ENCODE results near the gene BDH2. TPM values are rescaled to one million over a fixed set of nuclear protein-coding genes. Genes with fewer than 3 reads are reported as not detected.

Gene BDH2
- total and polyA plus RNA-seq, 2 of the 4 experiments (the other 2 are of a cell fraction): 49.7 to 52.2 TPM

DNA sequence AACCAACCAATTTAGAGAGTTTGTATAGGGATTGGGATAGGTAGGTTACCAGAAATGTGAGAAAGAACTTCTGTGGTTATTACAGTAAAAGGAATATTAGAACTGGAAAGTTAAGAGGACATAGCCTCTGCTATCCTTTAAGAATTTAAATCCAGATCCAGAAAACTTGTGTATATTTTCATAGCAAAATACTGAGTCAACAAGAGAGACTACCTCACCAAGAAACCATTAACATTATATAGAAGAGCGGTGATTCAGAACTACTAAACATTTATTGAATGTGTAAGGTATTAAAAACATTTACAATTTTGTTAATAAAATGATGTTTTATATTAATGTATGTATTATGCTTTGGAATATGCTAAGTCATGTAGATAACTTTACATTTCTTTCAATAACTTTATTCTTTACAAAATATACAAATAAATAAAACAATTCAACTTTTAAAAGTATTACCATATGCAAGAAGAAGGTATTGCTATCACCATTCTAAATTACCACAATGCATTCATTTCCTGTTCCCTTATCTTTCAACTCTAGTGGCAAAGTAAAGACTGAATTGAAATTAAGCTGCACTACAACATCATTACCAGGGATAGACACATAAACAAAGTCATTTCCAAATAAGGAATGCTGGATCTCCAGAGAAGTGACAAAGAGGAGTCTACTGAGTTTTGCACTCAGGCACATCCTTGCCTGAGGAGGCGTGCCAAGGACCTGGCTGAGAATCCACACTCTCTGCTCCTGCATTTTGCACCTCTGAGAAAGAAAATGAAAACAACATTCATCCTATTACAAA lies 6.1 kb upstream of the BDH2 start:
- dilution Hi-C loops (cut with HindIII; ENCODE audit: low sequenced_read_pairs, unreplicated experiment) (no loop called here), in situ Hi-C loops (cut with MboI; ENCODE audit: low sequenced_read_pairs) (no loop called here)
- TF ChIP-seq NFE2L2 (IDR thresholded peaks at IDR 0.05; ENCODE audit: low read depth, low read length) (no peak), CHD1 (IDR thresholded peaks at IDR 0.05; ENCODE audit: low read depth, low read length) (no peak), POLR2A (IDR thresholded peaks at IDR 0.05; ENCODE audit: low read depth, low read length) (no peak), FOS (IDR thresholded peaks at IDR 0.05; ENCODE audit: low read depth, low read length) (no peak), RFX5 (IDR thresholded peaks at IDR 0.05; ENCODE audit: low read depth, low read length) (no peak), BHLHE40 (IDR thresholded peaks at IDR 0.05; ENCODE audit: low read depth, low read length) (no peak), MXI1 (IDR thresholded peaks at IDR 0.05; ENCODE audit: borderline replicate concordance, low read depth, low read length) (no peak), SMC3 (IDR thresholded peaks at IDR 0.05; ENCODE audit: low read depth, low read length) (no peak), RAD21 (IDR thresholded peaks at IDR 0.05; ENCODE audit: low read length) (no peak), MAZ (IDR thresholded peaks at IDR 0.05; ENCODE audit: borderline replicate concordance, low read depth, low read length) (no peak), RCOR1 (IDR thresholded peaks at IDR 0.05; ENCODE audit: insufficient replicate concordance, low read length) (no peak), CEBPB (IDR thresholded peaks at IDR 0.05; ENCODE audit: low read depth, low read length) (no peak), MAFK (IDR thresholded peaks at IDR 0.05; ENCODE audit: low read depth, low read length) (no peak)
- TF ChIP-seq, protein P1, sequence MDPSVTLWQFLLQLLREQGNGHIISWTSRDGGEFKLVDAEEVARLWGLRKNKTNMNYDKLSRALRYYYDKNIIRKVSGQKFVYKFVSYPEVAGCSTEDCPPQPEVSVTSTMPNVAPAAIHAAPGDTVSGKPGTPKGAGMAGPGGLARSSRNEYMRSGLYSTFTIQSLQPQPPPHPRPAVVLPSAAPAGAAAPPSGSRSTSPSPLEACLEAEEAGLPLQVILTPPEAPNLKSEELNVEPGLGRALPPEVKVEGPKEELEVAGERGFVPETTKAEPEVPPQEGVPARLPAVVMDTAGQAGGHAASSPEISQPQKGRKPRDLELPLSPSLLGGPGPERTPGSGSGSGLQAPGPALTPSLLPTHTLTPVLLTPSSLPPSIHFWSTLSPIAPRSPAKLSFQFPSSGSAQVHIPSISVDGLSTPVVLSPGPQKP (IDR thresholded peaks at IDR 0.05; ENCODE audit: borderline replicate concordance, low read depth, low read length): no peak
- TF ChIP-seq, protein P2, sequence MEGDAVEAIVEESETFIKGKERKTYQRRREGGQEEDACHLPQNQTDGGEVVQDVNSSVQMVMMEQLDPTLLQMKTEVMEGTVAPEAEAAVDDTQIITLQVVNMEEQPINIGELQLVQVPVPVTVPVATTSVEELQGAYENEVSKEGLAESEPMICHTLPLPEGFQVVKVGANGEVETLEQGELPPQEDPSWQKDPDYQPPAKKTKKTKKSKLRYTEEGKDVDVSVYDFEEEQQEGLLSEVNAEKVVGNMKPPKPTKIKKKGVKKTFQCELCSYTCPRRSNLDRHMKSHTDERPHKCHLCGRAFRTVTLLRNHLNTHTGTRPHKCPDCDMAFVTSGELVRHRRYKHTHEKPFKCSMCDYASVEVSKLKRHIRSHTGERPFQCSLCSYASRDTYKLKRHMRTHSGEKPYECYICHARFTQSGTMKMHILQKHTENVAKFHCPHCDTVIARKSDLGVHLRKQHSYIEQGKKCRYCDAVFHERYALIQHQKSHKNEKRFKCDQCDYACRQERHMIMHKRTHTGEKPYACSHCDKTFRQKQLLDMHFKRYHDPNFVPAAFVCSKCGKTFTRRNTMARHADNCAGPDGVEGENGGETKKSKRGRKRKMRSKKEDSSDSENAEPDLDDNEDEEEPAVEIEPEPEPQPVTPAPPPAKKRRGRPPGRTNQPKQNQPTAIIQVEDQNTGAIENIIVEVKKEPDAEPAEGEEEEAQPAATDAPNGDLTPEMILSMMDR (conservative IDR thresholded peaks at IDR 0.05; ENCODE audit: low read depth, low read length): no peak

More for the DNA sequence above, 6.1 kb upstream of the BDH2 start:
- H3K9me1 ChIP-seq (ENCODE audit: insufficient read depth, low read length): peaks cover 8% of the 10 kb centered on the region; the same call in 1 of the 2 replicates
- H3K27ac ChIP-seq (ENCODE audit: insufficient read depth, low read length): peak overlapping the region; percentile 61; the same call in 1 of the 2 replicates
- peak overlapping the region; percentile 63 for H3K4ac ChIP-seq (ENCODE audit: low read depth, low read length)
- H3K79me1 ChIP-seq (ENCODE audit: low read depth in 1 of 2, low read length in 2 of 2): peaks cover 0 to 4% of the 10 kb centered on the region in 2 experiments; a peak in 1 of 4 replicates
- H3K36me3 ChIP-seq (ENCODE audit: control insufficient read depth, insufficient read depth, low read length): 0 out of 2 replicates have a peak, but pooled peaks cover 2% of the 10 kb centered on the region
- peak overlapping the region; percentile 51; the same call in 1 of the 2 replicates for H3K4me2 ChIP-seq (ENCODE audit: low read depth, low read length)
- no TSS peak for BruUV-seq (replicated peaks)
- H3K18ac ChIP-seq (ENCODE audit: low read depth, low read length): no peak overlapping the region; the same call in 1 of the 2 replicates
- peak overlapping the region; percentile 75 for H2AFZ ChIP-seq (replicated peaks; ENCODE audit: low read length, poor library complexity)
- no peak overlapping the region for H4K5ac ChIP-seq (ENCODE audit: low read depth, low read length)
- H4K20me1 ChIP-seq (ENCODE audit: insufficient read depth, low read length): no peaks in the 10 kb centered on the region
- H3K4me3 ChIP-seq (ENCODE audit: insufficient read depth, low read depth, low read length): no peak overlapping the region
- H4K8ac ChIP-seq (ENCODE audit: low read depth in 2 of 2, low read length in 2 of 2): peak overlapping the region; percentile 13 to 85; a peak in 2 of 4 replicates
- ChIA-PET CTCF (no interaction called here), POLR2A (ENCODE audit: unreplicated experiment) (no interaction called here)
- H3K23ac ChIP-seq (ENCODE audit: low read depth, low read length): peak overlapping the region; percentile 90
- peak overlapping the region; percentile 91 for H2BK20ac ChIP-seq (ENCODE audit: low read depth, low read length)
- H3K4me1 ChIP-seq (ENCODE audit: control insufficient read depth, insufficient read depth, low read length): 0 out of 2 replicates have a peak, but pooled peaks cover 3% of the 10 kb centered on the region
- H3K27me3 ChIP-seq (ENCODE audit: control insufficient read depth, insufficient read depth, low read length): no peaks in the 10 kb centered on the region
- H2AK9ac ChIP-seq (replicated peaks; ENCODE audit: low read depth, low read length, poor library complexity): no peak overlapping the region
- H3K14ac ChIP-seq (replicated peaks; ENCODE audit: low read depth, low read length): peak overlapping the region; percentile 89
- H2AK5ac ChIP-seq (ENCODE audit: low read depth, low read length): peak overlapping the region; percentile 78; the same call in 1 of the 2 replicates
- H3K9ac ChIP-seq (ENCODE audit: low read depth, low read length): no peak overlapping the region
- DNase-seq (peak; percentile 66), ATAC-seq (ENCODE audit: low read depth) (peak; percentile 89)
- peak overlapping the region; percentile 38; the same call in 1 of the 2 replicates for H4K91ac ChIP-seq (ENCODE audit: insufficient read depth, low read depth, low read length)
- peak overlapping the region; percentile 85 for H2BK5ac ChIP-seq (ENCODE audit: low read depth, low read length, poor library complexity, severe bottlenecking)
- peak overlapping the region; percentile 33; the same call in 1 of the 3 replicates for H2BK15ac ChIP-seq (ENCODE audit: low read depth, low read length)
- no peaks in the 10 kb centered on the region for H3K9me3 ChIP-seq (ENCODE audit: control insufficient read depth, insufficient read depth, low read length)
- H2BK120ac ChIP-seq (ENCODE audit: low read depth, low read length): peak overlapping the region; percentile 54
- intact Hi-C loops (cut with micrococcal nuclease): no loop called here
- peak overlapping the region; percentile 29; the same call in 1 of the 2 replicates for H3K56ac ChIP-seq (ENCODE audit: extremely low read depth, insufficient read depth, low read length)
- WGBS, 2 experiments (ENCODE audit: extremely low coverage in 2 of 2, insufficient read length in 1 of 2): no CpG with 5 or more reads among the region's 2 CpGs

All from IMR-90 (cell line).